ENCODE results near the gene COMMD6.

Gene COMMD6

GRCh38 chr13:75521956-75522355 is 15.7 kb downstream of the COMMD6 start:
- no peak for DNase-seq (ENCODE audit: low read depth)

DNA sequence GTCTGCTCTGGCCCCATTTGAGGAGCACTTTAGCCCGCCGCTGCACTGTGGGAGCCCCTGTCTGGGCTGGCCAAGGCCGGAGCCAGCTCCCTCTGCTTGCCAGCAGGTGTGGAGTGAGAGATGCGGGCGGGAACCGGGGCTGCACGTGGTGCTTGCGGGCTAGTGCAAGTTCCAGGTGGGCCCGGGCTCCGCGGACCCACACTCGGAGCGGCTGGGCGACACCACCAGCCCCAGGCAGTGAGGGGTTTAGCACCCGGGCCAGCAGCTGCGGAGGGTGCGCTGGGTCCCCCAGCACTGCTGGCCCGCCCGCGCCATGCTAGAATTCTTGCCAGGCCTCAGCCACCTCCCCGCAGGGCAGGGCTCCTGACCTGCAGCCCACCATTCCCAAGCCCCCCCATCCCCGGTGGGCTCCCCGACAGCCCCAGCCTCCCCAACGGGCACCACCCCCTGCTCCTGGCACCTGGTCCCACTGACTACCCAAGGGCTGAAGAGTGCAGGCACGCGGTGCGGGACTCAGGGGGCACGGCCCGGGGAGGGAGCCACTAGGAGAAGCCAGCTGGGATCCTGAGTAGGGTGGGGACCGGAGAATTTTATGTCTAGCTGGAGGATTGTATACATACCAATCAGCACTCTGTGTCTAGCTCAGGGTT is 19.1 kb downstream of the COMMD6 start:
- DNase-seq (ENCODE audit: low read depth): no peak

- DNase-seq (ENCODE audit: low read depth): no peak
Measured at GRCh38 chr13:75514080-75514995, 23.3 kb downstream of the COMMD6 start.

GRCh38 chr13:75513271-75513670 is 24.4 kb downstream of the COMMD6 start:
- no peak for DNase-seq (ENCODE audit: low read depth)

- DNase-seq (ENCODE audit: low read depth): no peak
Measured at GRCh38 chr13:75512253-75512652, 25.4 kb downstream of the COMMD6 start.

DNA sequence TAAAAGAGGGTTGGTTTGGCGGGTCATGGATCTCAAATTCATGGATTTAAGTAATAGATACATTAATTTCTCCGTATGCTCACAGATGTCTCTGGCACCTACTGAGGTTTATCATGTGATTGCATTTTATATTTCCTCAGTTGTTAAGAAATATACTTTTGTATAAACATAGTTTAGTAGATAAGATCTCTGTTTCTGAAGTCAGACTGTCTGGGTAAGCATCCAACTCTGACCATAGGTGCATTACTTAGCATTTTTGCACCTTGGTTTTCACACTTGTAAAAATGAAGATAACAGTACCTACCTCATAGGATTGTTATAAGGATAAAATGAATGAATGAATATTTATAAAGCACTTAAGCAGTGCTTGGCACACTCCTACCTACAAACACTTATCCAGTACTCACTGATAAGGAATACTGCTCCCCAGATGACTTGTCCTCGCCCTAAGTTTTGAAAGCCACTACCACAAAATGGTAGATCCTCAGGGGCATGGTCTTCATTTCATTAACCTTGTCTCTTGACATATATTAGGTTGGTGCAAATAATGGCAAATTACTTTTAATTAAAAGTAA is 26.5 kb downstream of the COMMD6 start:
- DNase-seq (ENCODE audit: low read depth): no peak

DNA sequence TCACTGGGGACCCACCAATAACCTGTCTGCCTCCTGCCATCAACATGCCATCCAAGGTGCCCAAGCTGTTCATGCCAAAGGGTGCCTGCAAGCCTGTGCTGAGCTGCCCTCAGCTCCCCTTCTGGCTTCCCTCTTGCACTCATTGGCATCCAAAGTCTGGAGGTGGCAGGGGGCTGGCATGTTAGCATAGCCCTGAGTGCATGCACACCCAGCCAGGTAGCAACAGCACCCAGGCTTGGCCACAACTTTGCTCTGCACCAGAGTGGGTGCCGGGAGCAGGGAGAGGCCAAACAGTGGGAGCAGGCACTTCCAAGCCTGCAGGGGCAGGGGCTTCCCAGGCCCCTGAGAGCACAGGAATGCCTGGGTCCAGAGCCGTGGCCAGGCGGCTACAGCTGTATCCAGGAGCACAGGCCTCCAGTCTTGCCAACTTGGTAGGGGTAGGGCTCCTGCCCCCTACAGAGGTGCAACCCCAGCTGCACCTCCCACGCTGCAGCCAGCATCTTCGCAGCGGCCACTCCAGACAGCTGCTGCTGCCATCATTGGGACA is 29.6 kb downstream of the COMMD6 start:
- no peak for DNase-seq (ENCODE audit: low read depth)

DNA sequence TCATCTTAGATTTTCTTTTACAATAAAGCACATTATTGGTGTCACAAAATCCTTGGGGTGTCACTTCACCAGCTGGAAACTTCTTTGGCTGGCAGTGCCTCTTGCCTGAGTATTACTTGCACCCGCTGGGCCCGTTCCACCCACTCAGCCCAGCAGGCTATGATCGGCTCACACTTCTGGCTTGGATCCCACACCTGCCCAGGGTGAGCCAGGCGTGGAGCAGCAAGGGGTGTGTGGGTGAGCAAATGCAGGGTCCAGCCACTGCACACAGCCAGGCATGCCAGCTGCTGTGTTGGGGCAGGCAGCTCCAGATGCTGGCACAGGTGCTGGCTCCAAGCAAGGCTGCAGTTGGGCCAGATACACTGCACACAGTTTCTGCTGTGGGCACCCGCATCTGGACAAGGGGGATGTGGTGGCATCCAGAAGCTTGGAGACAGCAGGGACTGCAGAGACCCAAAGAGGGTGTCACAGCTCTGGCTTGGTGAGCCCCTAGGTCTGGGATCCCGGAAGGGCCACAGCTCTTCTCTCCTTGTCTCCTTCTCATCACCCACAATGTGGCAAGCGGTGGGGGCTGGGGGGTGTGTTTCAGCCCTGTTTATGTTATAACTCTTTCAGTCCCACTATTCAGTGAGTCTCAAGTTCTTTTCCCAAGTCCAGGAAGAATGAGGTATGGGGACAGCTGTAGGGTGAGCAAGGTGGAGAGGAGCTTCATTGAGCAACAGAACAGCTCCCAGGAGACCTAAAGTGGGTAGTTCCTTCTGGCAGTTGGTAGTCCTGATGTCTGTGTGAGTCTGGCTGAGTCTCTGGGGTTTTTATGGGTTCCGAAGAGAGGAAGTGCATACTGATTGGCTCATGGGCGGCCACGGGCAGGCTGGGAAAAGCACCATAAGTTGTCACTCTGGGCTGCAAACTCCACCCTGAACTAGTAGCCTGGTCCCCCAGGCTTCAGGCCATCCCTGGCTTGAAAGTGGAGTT is 30.3 kb downstream of the COMMD6 start:
- no peak for DNase-seq (ENCODE audit: low read depth)

- DNase-seq (ENCODE audit: low read depth): no peak
Measured at GRCh38 chr13:75506018-75506417, 31.6 kb downstream of the COMMD6 start.

- DNase-seq (ENCODE audit: low read depth): no peak
Measured at GRCh38 chr13:75505327-75505726, 32.3 kb downstream of the COMMD6 start.

DNA sequence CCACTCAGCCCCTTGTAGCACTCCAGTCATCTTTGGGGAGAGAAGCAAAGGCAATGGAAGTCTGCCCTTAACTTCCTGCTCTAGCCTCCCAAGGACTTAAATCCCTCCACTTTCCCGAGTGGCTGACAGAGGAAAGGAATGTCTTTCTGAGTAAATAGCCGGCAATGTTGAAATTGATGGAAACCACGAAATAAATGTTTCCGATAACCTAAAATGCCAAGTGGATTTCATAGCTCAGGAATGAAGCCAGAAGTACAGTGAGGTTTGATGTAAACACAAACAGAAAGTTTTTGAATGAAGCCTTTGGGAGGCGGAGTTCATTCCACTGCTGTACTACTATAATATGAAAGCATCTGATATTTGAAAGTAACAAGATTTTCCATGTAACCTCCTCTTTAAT is 41.7 kb downstream of the COMMD6 start:
- no peak for DNase-seq (ENCODE audit: low read depth)

GRCh38 chr13:75494491-75494890 is 43.1 kb downstream of the COMMD6 start:
- no peak for DNase-seq (ENCODE audit: low read depth)

- no peak for DNase-seq (ENCODE audit: low read depth)
Measured at GRCh38 chr13:75493156-75493555, 44.5 kb downstream of the COMMD6 start.

- DNase-seq (ENCODE audit: low read depth): no peak
Measured at GRCh38 chr13:75492389-75492788, 45.3 kb downstream of the COMMD6 start.

- DNase-seq (ENCODE audit: low read depth): no peak
Measured at GRCh38 chr13:75491376-75491775, 46.3 kb downstream of the COMMD6 start.

- DNase-seq (ENCODE audit: low read depth): no peak
Measured at GRCh38 chr13:75489502-75490263, 48.0 kb downstream of the COMMD6 start.

GRCh38 chr13:75486146-75487062 is 51.2 kb downstream of the COMMD6 start:
- DNase-seq (ENCODE audit: low read depth): no peak

DNA sequence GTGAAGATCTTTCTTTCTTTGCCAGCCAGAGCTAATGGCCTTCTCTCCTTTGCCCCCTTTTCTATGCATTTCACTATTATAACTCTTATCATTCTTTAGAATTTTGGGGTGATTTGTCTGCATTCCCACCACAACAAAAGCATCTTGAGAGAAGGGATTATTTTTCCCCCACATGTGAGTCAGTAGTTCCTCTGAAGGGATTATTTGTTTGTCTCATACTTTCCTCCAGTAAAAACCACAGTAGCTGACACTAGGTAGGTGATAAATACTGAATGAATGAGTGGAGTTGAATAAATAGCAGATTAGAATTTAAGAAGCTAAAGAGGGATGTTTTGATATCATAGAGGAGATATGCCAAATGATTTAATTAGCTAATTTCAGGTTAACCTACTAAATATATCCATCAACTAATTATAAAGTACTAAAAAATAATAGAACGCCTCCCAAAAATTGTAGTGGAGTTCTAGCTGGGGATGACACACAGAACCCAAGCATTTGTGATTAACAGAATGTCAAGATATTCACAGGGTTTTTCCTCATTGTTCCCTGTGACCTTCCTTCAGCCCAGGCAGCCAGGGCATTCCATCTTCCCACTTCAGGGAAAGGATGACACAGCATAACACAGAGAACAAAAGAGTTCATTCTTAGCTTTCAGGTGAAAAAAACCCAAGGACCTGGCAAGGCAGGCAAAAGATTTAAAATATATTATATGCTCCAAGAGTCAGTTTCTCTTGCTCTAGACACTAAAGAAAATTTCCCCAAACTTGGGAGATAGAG is 52.2 kb downstream of the COMMD6 start:
- no peak for DNase-seq (ENCODE audit: low read depth)

DNA sequence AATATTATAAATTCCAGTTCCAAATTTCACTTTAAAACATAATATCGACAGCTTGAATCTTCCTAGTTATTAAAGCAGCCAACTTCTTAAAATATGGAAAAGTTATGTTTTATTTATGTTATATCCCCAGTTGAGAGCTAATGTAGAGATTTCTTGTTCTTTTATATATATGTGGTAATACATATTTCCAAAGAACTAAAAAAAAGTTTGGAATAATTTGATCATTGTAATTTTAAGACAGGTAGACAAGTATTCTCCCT is 54.9 kb downstream of the COMMD6 start:
- no peak for DNase-seq (ENCODE audit: low read depth)

All from activated T-helper 1 cell treated with Interleukin-2 at 50 U/mL for 16 hours (primary cell).